CD8-positive, alpha-beta memory T cell (primary cell): ENCODE results near the gene ITIH1. TPM values are rescaled to one million over a fixed set of nuclear protein-coding genes. Genes with fewer than 3 reads are reported as not detected.

Experiments
- CTCF ChIA-PET: fragments of 350-600 bp; sonication (Branson Sonifier 250); formaldehyde crosslinking; loops from one replicate; lab custom pipeline; 2021; ENCODE audit warnings: antibody characterized with exemption; lab: Charles Lee
- POLR2A ChIA-PET: fragments of 350-600 bp; sonication (Branson Sonifier 250); formaldehyde crosslinking; loops from one replicate; lab custom pipeline; 2021; ENCODE audit warnings: antibody characterized with exemption; lab: Charles Lee
- DNase-seq, 5 donors: peaks; one replicate each; pipeline versions ENCODE4 v3.0.0 to v3.0.0-alpha.2; 2020 to 2022; ENCODE audit warnings: mixed read lengths in 1 of 5
- H3K27ac ChIP-seq: one replicate; pipeline ENCODE4 v1.7.0; 2013; ENCODE audit warnings: low read depth, mild to moderate bottlenecking, low read length, moderate library complexity
- H3K27me3 ChIP-seq: 2 replicates; pipeline ENCODE4 v1.7.0; 2013; ENCODE audit warnings: low read length, mild to moderate bottlenecking; ENCODE audit not compliant: insufficient read depth, poor library complexity, severe bottlenecking
- H3K36me3 ChIP-seq: 2 replicates; pipeline ENCODE4 v1.7.0; 2013; ENCODE audit warnings: mild to moderate bottlenecking, low read length, moderate library complexity; ENCODE audit not compliant: insufficient read depth
- H3K4me1 ChIP-seq: 2 replicates; pipeline ENCODE4 v1.7.0; 2013; ENCODE audit warnings: mild to moderate bottlenecking, low read length, moderate library complexity; ENCODE audit not compliant: insufficient read depth
- H3K4me3 ChIP-seq: 2 replicates; pipeline ENCODE4 v1.7.0; 2013; ENCODE audit warnings: mild to moderate bottlenecking, low read length
- H3K9me3 ChIP-seq: 2 replicates; pipeline ENCODE4 v1.7.0; 2013; ENCODE audit warnings: mild to moderate bottlenecking, low read length
- H3K27ac Mint-ChIP-seq, 8 donors: one replicate each; pipeline ENCODE4 v1.8.0; 2020 to 2021; ENCODE audit warnings: mixed read lengths in 8 of 8, mild to moderate bottlenecking in 6 of 8, inconsistent platforms in 3 of 8, moderate library complexity in 3 of 8
- H3K27me3 Mint-ChIP-seq, 2 donors: one replicate each; pipeline ENCODE4 v1.8.0; 2020 to 2021; ENCODE audit warnings: mixed read lengths in 2 of 2, mild to moderate bottlenecking in 1 of 2, moderate library complexity in 1 of 2
- H3K36me3 Mint-ChIP-seq, 3 donors: one replicate each; pipeline ENCODE4 v1.8.0; 2020 to 2021; ENCODE audit warnings: mixed read lengths in 3 of 3, inconsistent platforms in 1 of 3, mild to moderate bottlenecking in 1 of 3
- H3K4me1 Mint-ChIP-seq, 3 donors: one replicate each; pipeline ENCODE4 v1.8.0; 2020 to 2021; ENCODE audit warnings: mixed read lengths in 3 of 3, inconsistent platforms in 1 of 3, mild to moderate bottlenecking in 1 of 3
- H3K4me3 Mint-ChIP-seq, 7 donors: one replicate each; pipeline ENCODE4 v1.8.0; 2020 to 2021; ENCODE audit warnings: mixed read lengths in 7 of 7, mild to moderate bottlenecking in 6 of 7, moderate library complexity in 4 of 7, inconsistent platforms in 2 of 7
- H3K9me3 Mint-ChIP-seq, 5 donors: one replicate each; pipeline ENCODE4 v1.8.0; 2020 to 2022; ENCODE audit warnings: mixed read lengths in 5 of 5, mild to moderate bottlenecking in 3 of 5, moderate library complexity in 2 of 5, inconsistent platforms in 1 of 5
- polyA plus RNA-seq: library from polyadenylated mRNA; unstranded; fragments of 300-500 nt; fragmentation: Illumina TruSeq; gene quantifications from one replicate; pipeline ENCODE4 v1.2.3, GENCODE V29; 2021
- total RNA-seq, 2 experiments: library from RNA; stranded (reverse); gene quantifications; one replicate each; pipeline ENCODE4 v1.2.3, GENCODE V29; 2021

ITIH1 gene
- total and polyA plus RNA-seq, 3 experiments from 2014 or later: not detected

GRCh38 chr3:52743152-52743551, 34.2 kb upstream of the ITIH1 start:
- no peak overlapping the region for H3K27ac ChIP-seq
- H3K4me3 ChIP-seq: no peak overlapping the region
- Mint-ChIP-seq H3K4me1 (no peaks in the 10 kb centered on the region), H3K4me3 (peak overlapping the region in 1 of 7 donors; percentile 16), H3K27me3 (no peaks in the 10 kb centered on the region), H3K36me3 (peaks cover 15 to 80% (median 24%) of the 10 kb centered on the region in 3 donors), H3K27ac (no peak overlapping the region), H3K9me3 (peaks cover 0 to 2% (median 0%) of the 10 kb centered on the region in 5 donors)
- no peak for DNase-seq
- no peaks in the 10 kb centered on the region for H3K4me1 ChIP-seq
- ChIA-PET CTCF (no interaction called here), POLR2A (no interaction called here)
- no peaks in the 10 kb centered on the region for H3K27me3 ChIP-seq
- no peaks in the 10 kb centered on the region for H3K9me3 ChIP-seq
- H3K36me3 ChIP-seq: peaks cover 24% of the 10 kb centered on the region

GRCh38 chr3:52743721-52744120, 33.7 kb upstream of the ITIH1 start:
- POLR2A ChIA-PET: no interaction called here
- Histone ChIP-seq H3K4me3 (no peak overlapping the region), H3K27me3 (no peaks in the 10 kb centered on the region), H3K4me1 (no peaks in the 10 kb centered on the region), H3K36me3 (peaks cover 24% of the 10 kb centered on the region), H3K9me3 (no peaks in the 10 kb centered on the region), H3K27ac (no peak overlapping the region)
- DNase-seq: no peak
- Mint-ChIP-seq H3K4me1 (no peaks in the 10 kb centered on the region), H3K27me3 (no peaks in the 10 kb centered on the region), H3K36me3 (peaks cover 20 to 81% (median 28%) of the 10 kb centered on the region in 3 donors), H3K4me3 (no peak overlapping the region), H3K9me3 (peaks cover 0 to 2% (median 0%) of the 10 kb centered on the region in 5 donors), H3K27ac (peak overlapping the region in 1 of 8 donors; percentile 36)
- CTCF ChIA-PET: no interaction called here

GRCh38 chr3:52752045-52752660, 25.2 kb upstream of the ITIH1 start:
- H3K27ac ChIP-seq: no peak overlapping the region

GRCh38 chr3:52754373-52754772, 23.0 kb upstream of the ITIH1 start:
- no peaks in the 10 kb centered on the region for H3K4me1 ChIP-seq
- H3K4me3 ChIP-seq: no peak overlapping the region
- no peaks in the 10 kb centered on the region for H3K4me1 Mint-ChIP-seq
- peaks cover 23% of the 10 kb centered on the region for H3K36me3 ChIP-seq
- no peak overlapping the region for H3K4me3 Mint-ChIP-seq
- ChIA-PET CTCF (no interaction called here), POLR2A (no interaction called here)
- H3K27ac Mint-ChIP-seq: no peak overlapping the region
- no peaks in the 10 kb centered on the region for H3K9me3 Mint-ChIP-seq
- no peak overlapping the region for H3K27ac ChIP-seq
- H3K36me3 Mint-ChIP-seq: peaks cover 0 to 76% (median 24%) of the 10 kb centered on the region in 3 donors
- H3K9me3 ChIP-seq: no peaks in the 10 kb centered on the region
- H3K27me3 ChIP-seq: no peaks in the 10 kb centered on the region
- DNase-seq: no peak
- no peaks in the 10 kb centered on the region for H3K27me3 Mint-ChIP-seq

More at GRCh38 chr3:52752045-52752660, 25.2 kb upstream of the ITIH1 start:
- DNase-seq: no peak
- Mint-ChIP-seq H3K9me3 (no peaks in the 10 kb centered on the region), H3K36me3 (peaks cover 6 to 78% (median 21%) of the 10 kb centered on the region in 3 donors), H3K27ac (peak overlapping the region in 3 of 8 donors; percentile 12 to 31 (median 26)), H3K4me1 (no peaks in the 10 kb centered on the region), H3K4me3 (no peak overlapping the region), H3K27me3 (no peaks in the 10 kb centered on the region)
- Histone ChIP-seq H3K36me3 (peaks cover 18% of the 10 kb centered on the region), H3K4me1 (no peaks in the 10 kb centered on the region), H3K4me3 (no peak overlapping the region), H3K9me3 (no peaks in the 10 kb centered on the region), H3K27me3 (no peaks in the 10 kb centered on the region)
- ChIA-PET CTCF (no interaction called here), POLR2A (no interaction called here)

GRCh38 chr3:52756141-52756540, 21.3 kb upstream of the ITIH1 start:
- no peaks in the 10 kb centered on the region for H3K4me1 Mint-ChIP-seq
- peaks cover 23% of the 10 kb centered on the region for H3K36me3 ChIP-seq
- no peak for DNase-seq
- no peak overlapping the region for H3K4me3 Mint-ChIP-seq
- H3K36me3 Mint-ChIP-seq: peaks cover 0 to 73% (median 29%) of the 10 kb centered on the region in 3 donors
- H3K27ac Mint-ChIP-seq: no peak overlapping the region
- no peak overlapping the region for H3K27ac ChIP-seq
- CTCF ChIA-PET: no interaction called here
- no peak overlapping the region for H3K4me3 ChIP-seq
- POLR2A ChIA-PET: no interaction called here
- H3K27me3 Mint-ChIP-seq: no peaks in the 10 kb centered on the region
- no peaks in the 10 kb centered on the region for H3K9me3 Mint-ChIP-seq
- no peaks in the 10 kb centered on the region for H3K27me3 ChIP-seq
- no peaks in the 10 kb centered on the region for H3K4me1 ChIP-seq
- H3K9me3 ChIP-seq: no peaks in the 10 kb centered on the region

- H3K4me1 Mint-ChIP-seq: no peaks in the 10 kb centered on the region
These were observed 13.9 kb upstream of the ITIH1 start for GRCh38 chr3:52763466-52763865.

GRCh38 chr3:52769786-52770455, 7.5 kb upstream of the ITIH1 start:
- Mint-ChIP-seq H3K4me1 (peaks cover 18 to 22% (median 22%) of the 10 kb centered on the region in 3 donors), H3K36me3 (peaks cover 0 to 33% (median 5%) of the 10 kb centered on the region in 3 donors), H3K27ac (peak overlapping the region; percentile 38 to 98 (median 90)), H3K27me3 (no peaks in the 10 kb centered on the region), H3K9me3 (no peaks in the 10 kb centered on the region), H3K4me3 (peak overlapping the region; percentile 91 to 99 (median 97))
- H3K4me3 ChIP-seq: peak overlapping the region; percentile 94
- no peaks in the 10 kb centered on the region for H3K27me3 ChIP-seq
- DNase-seq: no peak
- H3K36me3 ChIP-seq: peaks cover 15% of the 10 kb centered on the region
- H3K4me1 ChIP-seq: peaks cover 18% of the 10 kb centered on the region
- no peaks in the 10 kb centered on the region for H3K9me3 ChIP-seq
- CTCF ChIA-PET: no interaction called here
- POLR2A ChIA-PET: interaction anchor here (1.4 kb wide), 1 partner anchor 304 kb away, joined by 3 read pairs; no protein-coding TSS in a partner anchor
- H3K27ac ChIP-seq: peak overlapping the region; percentile 75

More at GRCh38 chr3:52763466-52763865, 13.9 kb upstream of the ITIH1 start:
- no peak overlapping the region for H3K27ac ChIP-seq
- H3K27ac Mint-ChIP-seq: peak overlapping the region in 1 of 8 donors; percentile 54
- H3K9me3 Mint-ChIP-seq: no peaks in the 10 kb centered on the region
- POLR2A ChIA-PET: no interaction called here
- peaks cover 24% of the 10 kb centered on the region for H3K36me3 ChIP-seq
- H3K4me3 Mint-ChIP-seq: no peak overlapping the region
- DNase-seq: no peak
- no peak overlapping the region for H3K4me3 ChIP-seq
- H3K27me3 ChIP-seq: no peaks in the 10 kb centered on the region
- no peaks in the 10 kb centered on the region for H3K9me3 ChIP-seq
- CTCF ChIA-PET: no interaction called here
- no peaks in the 10 kb centered on the region for H3K27me3 Mint-ChIP-seq
- H3K36me3 Mint-ChIP-seq: peaks cover 0 to 78% (median 29%) of the 10 kb centered on the region in 3 donors
- no peaks in the 10 kb centered on the region for H3K4me1 ChIP-seq
